GM23248 (cell line): ENCODE data around the gene ATP6V0B. TPM values are rescaled to one million over a fixed set of nuclear protein-coding genes. Genes with fewer than 3 reads are reported as not detected.

ENCODE experiments used
- DNase-seq: peaks from one replicate; pipeline ENCODE4 v3.0.0-alpha.2; 2015
- H2AFZ ChIP-seq: fragments of 200-600 bp; sonication (generic); 2 replicates; pipeline ENCODE4 v1.6.1; 2016; ENCODE audit warnings: antibody characterized with exemption
- H3F3A ChIP-seq: fragments of 200-600 bp; sonication (generic); 2 replicates; pipeline ENCODE4 v1.6.1; 2016; ENCODE audit warnings: mild to moderate bottlenecking, antibody characterized with exemption, mixed run types; ENCODE audit not compliant: insufficient read depth
- H3K27ac ChIP-seq: fragments of 200-600 bp; sonication (generic); 2 replicates; pipeline ENCODE4 v1.5.1; 2016; ENCODE audit warnings: mild to moderate bottlenecking
- H3K27me3 ChIP-seq: fragments of 200-600 bp; sonication (generic); replicated peaks from 2 replicates; pipeline ENCODE4 v1.6.1; 2016; ENCODE audit warnings: mild to moderate bottlenecking; ENCODE audit not compliant: insufficient read depth
- H3K36me3 ChIP-seq: fragments of 200-600 bp; sonication (generic); 2 replicates; pipeline ENCODE4 v1.6.1; 2016; ENCODE audit warnings: low read depth, mild to moderate bottlenecking
- H3K4me1 ChIP-seq: fragments of 200-600 bp; sonication (generic); 2 replicates; pipeline ENCODE4 v1.6.1; 2016; ENCODE audit warnings: mild to moderate bottlenecking; ENCODE audit not compliant: insufficient read depth
- H3K4me2 ChIP-seq: fragments of 200-600 bp; sonication (generic); one replicate; pipeline ENCODE4 v1.6.1; 2016; ENCODE audit warnings: mild to moderate bottlenecking; ENCODE audit not compliant: unreplicated experiment
- H3K4me3 ChIP-seq: fragments of 200-600 bp; sonication (generic); 2 replicates; pipeline ENCODE4 v1.5.1; 2016; ENCODE audit warnings: mild to moderate bottlenecking
- H3K79me2 ChIP-seq: fragments of 200-600 bp; sonication (generic); 2 replicates; pipeline ENCODE4 v1.6.1; 2016; ENCODE audit warnings: mild to moderate bottlenecking; ENCODE audit not compliant: insufficient read depth
- H3K9ac ChIP-seq: fragments of 200-600 bp; sonication (generic); 2 replicates; pipeline ENCODE4 v1.6.1; 2016; ENCODE audit warnings: mild to moderate bottlenecking
- H3K9me2 ChIP-seq: fragments of 200-600 bp; sonication (generic); 2 replicates; pipeline ENCODE4 v1.6.1; 2016; ENCODE audit warnings: mixed run types, mild to moderate bottlenecking, moderate library complexity; ENCODE audit not compliant: insufficient read depth
- H3K9me3 ChIP-seq: fragments of 200-600 bp; sonication (generic); one replicate; pipeline ENCODE4 v1.6.1; 2017; ENCODE audit warnings: low read depth
- H4K20me1 ChIP-seq: fragments of 200-600 bp; sonication (generic); 2 replicates; pipeline ENCODE4 v1.6.0; 2016; ENCODE audit not compliant: insufficient read depth
- EZH2 ChIP-seq: fragments of 200-600 bp; sonication (generic); IDR thresholded peaks from 2 replicates; pipeline ENCODE4 v1.6.1; 2018; ENCODE audit warnings: antibody characterized with exemption, mild to moderate bottlenecking; ENCODE audit not compliant: insufficient read depth, poor library complexity, severe bottlenecking
- EZH2phosphoT487 ChIP-seq: fragments of 200-600 bp; sonication (generic); IDR thresholded peaks from 2 replicates; pipeline ENCODE4 v1.6.1; 2018; ENCODE audit warnings: antibody characterized with exemption, moderate library complexity, mild to moderate bottlenecking, low read depth; ENCODE audit not compliant: insufficient read depth
- WGBS, 2 experiments: methylation state at CpG; one replicate each; pipeline ENCODE4 v1.1.6; 2015 to 2017; ENCODE audit warnings: low lambda C conversion rate in 2 of 2, low coverage in 1 of 2; ENCODE audit errors: missing lambda C conversion rate in 2 of 2; 5-methylcytosine and 5-hydroxymethylcytosine counted together
- in situ Hi-C: fragments of 300-500 bp; cut with MboI; formaldehyde crosslinking; loops from 2 replicates; pipeline ENCODE4 v1.15.0; 2020
- polyA plus RNA-seq: library from polyadenylated mRNA; unstranded; fragments of >200 nt; fragmentation: Nextera tagmentation; extraction: Ambion mirVana; gene quantifications from 2 replicates; pipeline ENCODE4 v1.2.1, GENCODE V29; 2016
- total RNA-seq: library from RNA; depleted of rRNA; stranded (reverse); fragments of >200 nt; shearing (Covaris generic); gene quantifications from 2 replicates; pipeline ENCODE4 v1.2.3, GENCODE V29; 2014

The ATP6V0B gene
- total and polyA plus RNA-seq, 2 experiments from 2014 or later = 140 to 177 TPM

DNA sequence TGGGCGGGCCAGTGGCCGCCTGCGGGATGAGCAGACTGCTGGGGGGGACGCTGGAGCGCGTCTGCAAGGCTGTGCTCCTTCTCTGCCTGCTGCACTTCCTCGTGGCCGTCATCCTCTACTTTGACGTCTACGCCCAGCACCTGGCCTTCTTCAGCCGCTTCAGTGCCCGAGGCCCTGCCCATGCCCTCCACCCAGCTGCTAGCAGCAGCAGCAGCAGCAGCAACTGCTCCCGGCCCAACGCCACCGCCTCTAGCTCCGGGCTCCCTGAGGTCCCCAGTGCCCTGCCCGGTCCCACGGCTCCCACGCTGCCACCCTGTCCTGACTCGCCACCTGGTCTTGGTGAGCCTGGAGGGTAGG lies 6.4 kb downstream of the ATP6V0B start:
- peak overlapping the region; percentile 90; the same call in 1 of the 2 replicates for H3K9ac ChIP-seq
- H3K79me2 ChIP-seq = peaks cover 68% of the 10 kb centered on the region
- no peak for DNase-seq
- no peak overlapping the region for H2AFZ ChIP-seq
- TF ChIP-seq EZH2phosphoT487 (no peak), EZH2 (no peak)
- H3K4me2 ChIP-seq = peak overlapping the region; percentile 94
- H3K9me3 ChIP-seq = no peaks in the 10 kb centered on the region
- WGBS, 2 experiments = 93 to 94% methylated on average over 20 of the region's 20 CpGs
- H3K4me3 ChIP-seq = peak overlapping the region; percentile 79; the same call in 1 of the 2 replicates
- peaks cover 25% of the 10 kb centered on the region for H3K4me1 ChIP-seq
- H3K9me2 ChIP-seq = no peaks in the 10 kb centered on the region
- no peak overlapping the region for H3K27ac ChIP-seq
- H3K27me3 ChIP-seq = no peaks in the 10 kb centered on the region
- no peaks in the 10 kb centered on the region for H4K20me1 ChIP-seq
- in situ Hi-C loops = no loop called here
- H3K36me3 ChIP-seq = peaks cover 13% of the 10 kb centered on the region; the same call in 1 of the 2 replicates
- peaks cover 13% of the 10 kb centered on the region for H3F3A ChIP-seq

DNA sequence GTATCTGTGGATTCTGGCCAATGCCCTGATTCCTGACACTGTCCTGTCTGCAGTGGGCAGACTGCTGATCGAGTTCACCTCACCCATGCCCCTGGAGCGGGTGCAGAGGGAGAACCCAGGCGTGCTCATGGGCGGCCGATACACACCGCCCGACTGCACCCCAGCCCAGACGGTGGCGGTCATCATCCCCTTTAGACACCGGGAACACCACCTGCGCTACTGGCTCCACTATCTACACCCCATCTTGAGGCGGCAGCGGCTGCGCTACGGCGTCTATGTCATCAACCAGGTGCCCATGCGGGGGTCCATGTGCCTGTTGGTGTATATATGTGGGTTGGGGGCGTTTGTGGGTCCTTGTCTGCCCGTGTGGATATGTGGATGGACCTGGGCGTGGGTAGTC lies 6.9 kb downstream of the ATP6V0B start:
- DNase-seq = no peak
- H3K9me3 ChIP-seq = no peaks in the 10 kb centered on the region
- 95 to 97% methylated on average over 20 of the region's 20 CpGs for WGBS, 2 experiments
- no peak for TF ChIP-seq EZH2phosphoT487
- TF ChIP-seq EZH2 = no peak
- no peak overlapping the region for H3K4me3 ChIP-seq
- no peaks in the 10 kb centered on the region for H3K27me3 ChIP-seq
- no peaks in the 10 kb centered on the region for H4K20me1 ChIP-seq
- no peak overlapping the region for H3K9ac ChIP-seq
- H3K4me2 ChIP-seq = no peak overlapping the region
- in situ Hi-C loops = no loop called here
- H3K4me1 ChIP-seq = peaks cover 25% of the 10 kb centered on the region
- H3F3A ChIP-seq = peaks cover 18% of the 10 kb centered on the region
- H3K79me2 ChIP-seq = peaks cover 63% of the 10 kb centered on the region
- H3K9me2 ChIP-seq = no peaks in the 10 kb centered on the region
- peaks cover 15% of the 10 kb centered on the region; the same call in 1 of the 2 replicates for H3K36me3 ChIP-seq
- H2AFZ ChIP-seq = no peak overlapping the region
- H3K27ac ChIP-seq = no peak overlapping the region

GRCh38 chr1:43982241-43982640 lies 7.5 kb downstream of the ATP6V0B start:
- peaks cover 56% of the 10 kb centered on the region for H3K79me2 ChIP-seq
- no peak overlapping the region for H3K27ac ChIP-seq
- H2AFZ ChIP-seq = no peak overlapping the region
- peaks cover 28% of the 10 kb centered on the region for H3K4me1 ChIP-seq
- H3K9me3 ChIP-seq = no peaks in the 10 kb centered on the region
- no peak overlapping the region for H3K4me2 ChIP-seq
- peaks cover 19% of the 10 kb centered on the region for H3F3A ChIP-seq
- TF ChIP-seq EZH2 (no peak), EZH2phosphoT487 (no peak)
- no peak for DNase-seq
- no peaks in the 10 kb centered on the region for H4K20me1 ChIP-seq
- 94 to 95% methylated on average over 8 of the region's 8 CpGs for WGBS, 2 experiments
- 0 out of 2 replicates have a peak, but pooled peaks cover 12% of the 10 kb centered on the region for H3K36me3 ChIP-seq
- H3K4me3 ChIP-seq = no peak overlapping the region
- no peak overlapping the region for H3K9ac ChIP-seq
- in situ Hi-C loops = no loop called here
- H3K27me3 ChIP-seq = no peaks in the 10 kb centered on the region
- no peaks in the 10 kb centered on the region for H3K9me2 ChIP-seq

DNA sequence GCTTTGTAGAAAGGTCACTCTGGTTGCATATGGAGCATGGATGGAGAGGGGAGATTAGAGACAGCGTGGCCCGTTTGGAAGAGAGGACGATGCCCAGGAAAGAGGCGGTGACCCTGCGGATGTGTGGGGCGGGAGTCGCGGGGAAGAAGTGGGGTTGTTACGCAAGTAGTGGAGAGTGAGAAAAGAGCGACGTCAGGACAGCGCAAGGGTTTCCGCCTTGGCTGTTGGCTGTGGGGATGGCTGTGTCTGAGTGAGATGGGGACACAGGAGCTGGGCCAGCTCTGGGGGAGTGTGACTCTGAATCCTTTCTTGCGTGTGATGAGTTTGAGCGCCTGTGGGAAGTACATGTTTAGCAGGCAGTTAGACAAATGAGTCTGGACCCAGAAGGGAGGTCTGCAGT lies 8.0 kb downstream of the ATP6V0B start:
- Histone ChIP-seq H2AFZ (no peak overlapping the region), H3K9ac (no peak overlapping the region), H3K79me2 (peaks cover 51% of the 10 kb centered on the region), H3K9me3 (no peaks in the 10 kb centered on the region), H4K20me1 (no peaks in the 10 kb centered on the region), H3K4me3 (no peak overlapping the region), H3K4me2 (no peak overlapping the region), H3K36me3 (0 out of 2 replicates have a peak, but pooled peaks cover 6% of the 10 kb centered on the region), H3K27me3 (no peaks in the 10 kb centered on the region), H3K27ac (no peak overlapping the region), H3F3A (peaks cover 13% of the 10 kb centered on the region), H3K4me1 (peaks cover 30% of the 10 kb centered on the region), H3K9me2 (no peaks in the 10 kb centered on the region)
- in situ Hi-C loops = no loop called here
- 89 to 92% methylated on average over 14 to 15 of the region's 15 CpGs for WGBS, 2 experiments
- DNase-seq = no peak
- no peak for TF ChIP-seq EZH2
- no peak for TF ChIP-seq EZH2phosphoT487

GRCh38 chr1:43983253-43983899 lies 8.6 kb downstream of the ATP6V0B start:
- no peak for DNase-seq
- Histone ChIP-seq H3F3A (peaks cover 13% of the 10 kb centered on the region), H3K4me3 (no peak overlapping the region), H3K27me3 (no peaks in the 10 kb centered on the region), H3K9ac (no peak overlapping the region), H3K9me3 (no peaks in the 10 kb centered on the region), H3K4me2 (no peak overlapping the region), H3K4me1 (peaks cover 29% of the 10 kb centered on the region), H3K79me2 (peaks cover 45% of the 10 kb centered on the region), H3K9me2 (no peaks in the 10 kb centered on the region), H3K27ac (no peak overlapping the region), H2AFZ (no peak overlapping the region), H3K36me3 (0 out of 2 replicates have a peak, but pooled peaks cover 6% of the 10 kb centered on the region), H4K20me1 (no peaks in the 10 kb centered on the region)
- WGBS, 2 experiments = 77 to 84% methylated on average over 12 of the region's 12 CpGs
- no peak for TF ChIP-seq EZH2phosphoT487
- TF ChIP-seq EZH2 = no peak
- in situ Hi-C loops = no loop called here
